Type B pancreatic cell (in vitro differentiated cells): ENCODE results near the gene MEIOSIN. TPM values are rescaled to one million over a fixed set of nuclear protein-coding genes. Genes with fewer than 3 reads are reported as not detected.
"Not testable (repeated sequence)": the region's sequence is repeated elsewhere in the genome, so short reads cannot be mapped to it uniquely, and the experiment has no call there.

Experiments used
- DNase-seq: peaks from one replicate; pipeline ENCODE4 v3.0.0; 2021; ENCODE audit warnings: mixed read lengths; ENCODE audit not compliant: unreplicated experiment; ENCODE audit errors: extremely low spot score
- H3K27ac Mint-ChIP-seq: 2 replicates; pipeline ENCODE4 v1.8.0; 2021; ENCODE audit warnings: mild to moderate bottlenecking, mixed read lengths
- H3K27me3 Mint-ChIP-seq: 2 replicates; pipeline ENCODE4 v1.8.0; 2021; ENCODE audit warnings: mixed read lengths
- H3K36me3 Mint-ChIP-seq: 2 replicates; pipeline ENCODE4 v1.8.0; 2021; ENCODE audit warnings: mixed read lengths
- H3K4me1 Mint-ChIP-seq: one replicate; pipeline ENCODE4 v1.8.0; 2021; ENCODE audit warnings: mixed read lengths; ENCODE audit not compliant: unreplicated experiment
- H3K4me3 Mint-ChIP-seq: 2 replicates; pipeline ENCODE4 v1.8.0; 2021; ENCODE audit warnings: mild to moderate bottlenecking, mixed read lengths
- H3K9me3 Mint-ChIP-seq: 2 replicates; pipeline ENCODE4 v1.8.0; 2021; ENCODE audit warnings: mixed read lengths
- total RNA-seq: library from RNA; stranded (reverse); gene quantifications from 2 replicates; pipeline ENCODE4 v1.2.1, GENCODE V29; 2021; ENCODE audit warnings: low replicate concordance
- TF ChIP-seq, protein P1 (sequence below): fragments of 200-600 bp; sonication (generic); conservative IDR thresholded peaks from 2 replicates; pipeline ENCODE4 v1.5.0; 2021; ENCODE audit warnings: antibody characterized with exemption, mild to moderate bottlenecking

The MEIOSIN gene
- total RNA-seq, 1 donor from 2014 or later: not detected

DNA sequence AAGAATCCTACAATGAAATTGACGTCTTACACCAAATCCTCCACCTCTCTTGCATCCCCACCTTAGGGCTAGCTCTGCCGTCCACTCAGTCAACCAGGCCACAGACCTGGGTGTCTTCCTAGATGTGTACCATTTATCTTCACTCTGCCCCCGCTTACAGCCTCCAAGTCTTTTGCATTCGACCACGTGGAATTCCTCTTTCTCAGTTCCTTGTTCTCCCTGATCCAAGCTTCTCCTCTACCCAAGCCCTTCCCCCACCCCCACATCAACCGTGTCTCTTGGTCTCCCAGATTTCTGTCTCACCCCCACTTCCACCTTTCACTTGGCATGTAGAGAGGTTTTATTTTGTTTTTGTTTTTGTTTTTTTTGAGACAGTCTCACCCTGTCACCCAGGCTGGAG lies 60.6 kb downstream of the MEIOSIN start:
- no peaks in the 10 kb centered on the region for H3K9me3 Mint-ChIP-seq
- H3K27ac Mint-ChIP-seq: no peak overlapping the region
- H3K4me3 Mint-ChIP-seq: peak overlapping the region; percentile 76
- H3K4me1 Mint-ChIP-seq: peaks cover 33% of the 10 kb centered on the region
- TF ChIP-seq, protein P1, sequence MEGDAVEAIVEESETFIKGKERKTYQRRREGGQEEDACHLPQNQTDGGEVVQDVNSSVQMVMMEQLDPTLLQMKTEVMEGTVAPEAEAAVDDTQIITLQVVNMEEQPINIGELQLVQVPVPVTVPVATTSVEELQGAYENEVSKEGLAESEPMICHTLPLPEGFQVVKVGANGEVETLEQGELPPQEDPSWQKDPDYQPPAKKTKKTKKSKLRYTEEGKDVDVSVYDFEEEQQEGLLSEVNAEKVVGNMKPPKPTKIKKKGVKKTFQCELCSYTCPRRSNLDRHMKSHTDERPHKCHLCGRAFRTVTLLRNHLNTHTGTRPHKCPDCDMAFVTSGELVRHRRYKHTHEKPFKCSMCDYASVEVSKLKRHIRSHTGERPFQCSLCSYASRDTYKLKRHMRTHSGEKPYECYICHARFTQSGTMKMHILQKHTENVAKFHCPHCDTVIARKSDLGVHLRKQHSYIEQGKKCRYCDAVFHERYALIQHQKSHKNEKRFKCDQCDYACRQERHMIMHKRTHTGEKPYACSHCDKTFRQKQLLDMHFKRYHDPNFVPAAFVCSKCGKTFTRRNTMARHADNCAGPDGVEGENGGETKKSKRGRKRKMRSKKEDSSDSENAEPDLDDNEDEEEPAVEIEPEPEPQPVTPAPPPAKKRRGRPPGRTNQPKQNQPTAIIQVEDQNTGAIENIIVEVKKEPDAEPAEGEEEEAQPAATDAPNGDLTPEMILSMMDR: no peak
- H3K27me3 Mint-ChIP-seq: peaks cover under 1% of the 10 kb centered on the region
- DNase-seq: no peak
- H3K36me3 Mint-ChIP-seq: peaks cover 11% of the 10 kb centered on the region

DNA sequence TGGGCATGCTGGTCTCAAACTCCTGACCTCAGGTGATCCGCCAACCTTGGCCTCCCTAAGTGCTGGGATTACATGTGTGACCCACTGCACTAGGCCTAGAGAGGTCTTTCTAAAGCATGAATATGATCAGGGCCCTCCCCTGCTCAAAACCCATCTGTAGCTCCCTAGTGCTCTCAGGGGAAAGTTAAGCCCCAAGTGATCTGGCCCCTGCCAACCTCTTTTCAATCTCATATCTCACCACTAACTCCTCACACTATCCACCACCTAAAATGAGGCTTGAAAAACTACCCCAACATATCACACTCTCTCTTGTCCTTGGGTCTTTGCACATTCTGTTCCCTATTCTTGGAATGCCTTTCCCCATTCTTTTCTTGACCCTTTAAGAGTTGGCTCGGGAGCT lies 61.4 kb downstream of the MEIOSIN start:
- Mint-ChIP-seq H3K36me3 (peaks cover 8% of the 10 kb centered on the region), H3K4me1 (peaks cover 36% of the 10 kb centered on the region)

DNA sequence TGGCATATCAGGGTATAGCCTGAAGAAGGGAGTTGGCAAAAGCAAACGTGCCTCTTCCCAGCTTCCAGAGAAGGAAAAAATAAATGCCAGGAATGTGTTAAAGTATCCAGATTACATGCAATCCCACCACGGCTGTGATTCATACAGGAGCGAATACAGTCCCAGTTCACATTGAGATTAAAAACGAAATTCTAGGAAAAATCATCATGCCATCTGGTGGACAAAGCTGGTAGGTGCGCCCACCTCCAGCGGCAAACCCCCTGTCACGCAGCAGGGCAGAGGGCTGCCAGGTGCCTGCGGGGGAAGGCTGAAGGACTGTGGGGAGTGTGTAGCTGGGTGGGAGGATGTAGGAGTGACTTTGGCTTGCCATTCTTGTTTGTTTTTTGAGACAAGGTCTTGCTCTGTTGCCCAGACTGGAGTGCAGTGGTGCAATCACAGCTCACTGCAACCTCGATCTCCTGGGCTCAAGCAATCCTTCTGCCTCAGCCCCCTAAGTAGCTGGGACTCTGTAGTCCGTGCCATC lies 65.8 kb downstream of the MEIOSIN start:
- Mint-ChIP-seq H3K36me3 (no peaks in the 10 kb centered on the region), H3K4me3 (peak overlapping the region; percentile 65), H3K4me1 (peaks cover 10% of the 10 kb centered on the region), H3K27me3 (peaks cover 4% of the 10 kb centered on the region), H3K9me3 (no peaks in the 10 kb centered on the region), H3K27ac (peak overlapping the region; percentile 74)
- TF ChIP-seq, protein P1: peak; percentile 91
- no peak for DNase-seq

More for the DNA sequence above, 61.4 kb downstream of the MEIOSIN start:
- no peaks in the 10 kb centered on the region for H3K9me3 Mint-ChIP-seq
- no peak for DNase-seq
- H3K4me3 Mint-ChIP-seq: peak overlapping the region; percentile 18
- peaks cover 4% of the 10 kb centered on the region for H3K27me3 Mint-ChIP-seq
- TF ChIP-seq, protein P1: no peak
- no peak overlapping the region for H3K27ac Mint-ChIP-seq

DNA sequence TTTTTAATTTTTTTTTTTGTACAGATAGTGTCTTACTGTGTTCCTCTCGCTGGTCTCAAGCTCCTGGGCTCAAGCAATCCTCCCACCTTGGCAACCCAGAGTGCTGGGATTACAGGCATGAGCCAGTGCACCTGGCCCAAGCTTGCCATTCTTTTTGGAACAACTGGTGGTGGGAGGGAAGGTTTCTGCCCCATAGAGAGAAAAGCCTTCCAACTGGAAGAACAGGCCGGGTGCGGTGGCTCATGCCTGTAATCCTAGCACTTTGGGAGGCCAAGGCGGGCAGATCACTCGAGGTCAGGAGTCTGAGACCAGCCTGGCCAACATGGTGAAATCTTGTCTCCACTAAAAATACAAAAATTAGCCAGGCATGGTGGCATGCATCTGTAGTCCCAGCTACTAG lies 66.3 kb downstream of the MEIOSIN start:
- H3K9me3 Mint-ChIP-seq, H3K4me1 Mint-ChIP-seq, H3K36me3 Mint-ChIP-seq, H3K27me3 Mint-ChIP-seq, H3K4me3 Mint-ChIP-seq, H3K27ac Mint-ChIP-seq, DNase-seq: not testable (repeated sequence)

DNA sequence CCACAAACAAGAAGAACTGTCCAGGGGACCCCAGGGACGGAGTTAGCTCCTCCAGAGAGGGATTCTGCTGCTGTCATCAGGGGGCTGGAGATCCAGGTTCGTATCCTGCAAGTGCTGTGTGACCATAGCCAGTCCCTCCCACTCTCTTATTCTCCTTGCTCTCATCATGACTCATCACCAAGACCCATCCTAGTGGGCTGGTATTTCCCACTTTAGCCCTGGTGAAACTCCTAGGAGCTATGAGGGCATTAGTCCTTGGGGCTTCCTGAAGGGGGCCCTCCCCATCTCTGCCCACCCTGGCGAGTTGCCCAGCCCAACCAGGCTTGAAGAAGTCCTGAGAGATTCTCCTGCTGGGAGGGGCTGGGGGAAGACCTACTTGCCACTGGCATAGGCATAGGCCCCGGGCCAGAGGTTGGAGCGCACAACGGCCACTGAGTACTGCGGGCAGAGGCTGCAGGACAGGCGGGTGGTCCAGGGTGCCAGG lies 66.9 kb downstream of the MEIOSIN start:
- Mint-ChIP-seq H3K4me3 (no peak overlapping the region), H3K27me3 (peaks cover 4% of the 10 kb centered on the region), H3K36me3 (no peaks in the 10 kb centered on the region), H3K4me1 (peaks cover 6% of the 10 kb centered on the region), H3K27ac (no peak overlapping the region), H3K9me3 (no peaks in the 10 kb centered on the region)
- DNase-seq: no peak
- TF ChIP-seq, protein P1: no peak

DNA sequence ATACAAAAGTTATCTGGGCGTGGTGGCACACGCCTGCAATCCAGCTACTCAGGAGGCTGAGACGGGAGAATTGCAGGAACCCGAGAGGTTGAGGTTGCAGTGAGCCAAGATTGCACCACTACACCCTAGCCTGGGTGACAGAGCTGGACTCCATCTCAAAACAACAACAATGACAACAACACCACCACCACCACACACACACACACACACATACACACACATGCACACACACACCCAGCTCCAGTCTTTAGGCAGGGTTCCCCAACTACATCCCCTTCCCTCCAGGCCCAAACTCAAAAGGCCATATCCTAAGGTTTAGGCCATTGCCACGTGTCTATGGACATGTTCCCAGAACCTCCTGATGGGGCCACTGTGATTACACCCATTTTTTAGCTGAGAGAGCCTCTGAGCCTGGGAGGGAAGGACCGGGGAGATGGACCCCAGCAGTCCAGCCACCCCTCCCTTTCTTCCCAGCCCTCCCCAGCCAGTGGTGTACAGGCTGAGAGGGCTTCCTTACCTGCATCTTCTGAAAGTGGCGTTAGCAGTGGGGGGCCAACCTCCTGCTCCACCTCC lies 68.5 kb downstream of the MEIOSIN start:
- H3K9me3 Mint-ChIP-seq: no peaks in the 10 kb centered on the region
- TF ChIP-seq, protein P1: no peak
- H3K4me3 Mint-ChIP-seq: no peak overlapping the region
- H3K27me3 Mint-ChIP-seq: peaks cover 4% of the 10 kb centered on the region
- no peak for DNase-seq
- no peak overlapping the region for H3K27ac Mint-ChIP-seq
- peaks cover 6% of the 10 kb centered on the region for H3K4me1 Mint-ChIP-seq
- H3K36me3 Mint-ChIP-seq: no peaks in the 10 kb centered on the region
